ENCODE data around the gene TECPR1. TPM values are rescaled to one million over a fixed set of nuclear protein-coding genes. Genes with fewer than 3 reads are reported as not detected.

TECPR1 gene
- total and polyA plus RNA-seq, 2 experiments from 2014 or later, result 4.6 to 24.4 TPM

DNA sequence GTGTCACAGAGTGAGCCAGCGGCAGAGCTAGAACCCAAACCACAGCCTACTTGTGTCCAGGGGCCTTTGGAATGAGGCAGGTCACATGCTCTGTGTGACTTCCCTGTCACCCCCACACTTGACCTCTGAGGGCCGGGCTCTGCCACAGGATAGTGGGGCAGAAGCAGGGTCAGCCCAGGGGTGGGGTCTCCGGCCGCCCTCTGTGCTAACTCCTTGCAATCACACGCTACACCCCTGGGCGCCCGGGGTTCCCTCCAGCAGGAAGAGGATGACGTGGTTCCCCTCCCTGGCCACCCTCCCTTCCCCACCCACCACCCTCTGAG lies 19.8 kb downstream of the TECPR1 start (continued):
- TF ChIP-seq, protein P1, sequence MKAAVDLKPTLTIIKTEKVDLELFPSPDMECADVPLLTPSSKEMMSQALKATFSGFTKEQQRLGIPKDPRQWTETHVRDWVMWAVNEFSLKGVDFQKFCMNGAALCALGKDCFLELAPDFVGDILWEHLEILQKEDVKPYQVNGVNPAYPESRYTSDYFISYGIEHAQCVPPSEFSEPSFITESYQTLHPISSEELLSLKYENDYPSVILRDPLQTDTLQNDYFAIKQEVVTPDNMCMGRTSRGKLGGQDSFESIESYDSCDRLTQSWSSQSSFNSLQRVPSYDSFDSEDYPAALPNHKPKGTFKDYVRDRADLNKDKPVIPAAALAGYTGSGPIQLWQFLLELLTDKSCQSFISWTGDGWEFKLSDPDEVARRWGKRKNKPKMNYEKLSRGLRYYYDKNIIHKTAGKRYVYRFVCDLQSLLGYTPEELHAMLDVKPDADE (IDR thresholded peaks at IDR 0.05), result no peak
- TF ChIP-seq, protein P2, sequence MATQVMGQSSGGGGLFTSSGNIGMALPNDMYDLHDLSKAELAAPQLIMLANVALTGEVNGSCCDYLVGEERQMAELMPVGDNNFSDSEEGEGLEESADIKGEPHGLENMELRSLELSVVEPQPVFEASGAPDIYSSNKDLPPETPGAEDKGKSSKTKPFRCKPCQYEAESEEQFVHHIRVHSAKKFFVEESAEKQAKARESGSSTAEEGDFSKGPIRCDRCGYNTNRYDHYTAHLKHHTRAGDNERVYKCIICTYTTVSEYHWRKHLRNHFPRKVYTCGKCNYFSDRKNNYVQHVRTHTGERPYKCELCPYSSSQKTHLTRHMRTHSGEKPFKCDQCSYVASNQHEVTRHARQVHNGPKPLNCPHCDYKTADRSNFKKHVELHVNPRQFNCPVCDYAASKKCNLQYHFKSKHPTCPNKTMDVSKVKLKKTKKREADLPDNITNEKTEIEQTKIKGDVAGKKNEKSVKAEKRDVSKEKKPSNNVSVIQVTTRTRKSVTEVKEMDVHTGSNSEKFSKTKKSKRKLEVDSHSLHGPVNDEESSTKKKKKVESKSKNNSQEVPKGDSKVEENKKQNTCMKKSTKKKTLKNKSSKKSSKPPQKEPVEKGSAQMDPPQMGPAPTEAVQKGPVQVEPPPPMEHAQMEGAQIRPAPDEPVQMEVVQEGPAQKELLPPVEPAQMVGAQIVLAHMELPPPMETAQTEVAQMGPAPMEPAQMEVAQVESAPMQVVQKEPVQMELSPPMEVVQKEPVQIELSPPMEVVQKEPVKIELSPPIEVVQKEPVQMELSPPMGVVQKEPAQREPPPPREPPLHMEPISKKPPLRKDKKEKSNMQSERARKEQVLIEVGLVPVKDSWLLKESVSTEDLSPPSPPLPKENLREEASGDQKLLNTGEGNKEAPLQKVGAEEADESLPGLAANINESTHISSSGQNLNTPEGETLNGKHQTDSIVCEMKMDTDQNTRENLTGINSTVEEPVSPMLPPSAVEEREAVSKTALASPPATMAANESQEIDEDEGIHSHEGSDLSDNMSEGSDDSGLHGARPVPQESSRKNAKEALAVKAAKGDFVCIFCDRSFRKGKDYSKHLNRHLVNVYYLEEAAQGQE (IDR thresholded peaks at IDR 0.05; ENCODE audit: unreplicated experiment), result no peak
- TF ChIP-seq CREB1 (CRISPR knock-in tag; IDR thresholded peaks at IDR 0.05; ENCODE audit: low read depth) (no peak), STAT1 (IDR thresholded peaks at IDR 0.05; ENCODE audit: unreplicated experiment) (no peak)
- TF ChIP-seq, protein P3, sequence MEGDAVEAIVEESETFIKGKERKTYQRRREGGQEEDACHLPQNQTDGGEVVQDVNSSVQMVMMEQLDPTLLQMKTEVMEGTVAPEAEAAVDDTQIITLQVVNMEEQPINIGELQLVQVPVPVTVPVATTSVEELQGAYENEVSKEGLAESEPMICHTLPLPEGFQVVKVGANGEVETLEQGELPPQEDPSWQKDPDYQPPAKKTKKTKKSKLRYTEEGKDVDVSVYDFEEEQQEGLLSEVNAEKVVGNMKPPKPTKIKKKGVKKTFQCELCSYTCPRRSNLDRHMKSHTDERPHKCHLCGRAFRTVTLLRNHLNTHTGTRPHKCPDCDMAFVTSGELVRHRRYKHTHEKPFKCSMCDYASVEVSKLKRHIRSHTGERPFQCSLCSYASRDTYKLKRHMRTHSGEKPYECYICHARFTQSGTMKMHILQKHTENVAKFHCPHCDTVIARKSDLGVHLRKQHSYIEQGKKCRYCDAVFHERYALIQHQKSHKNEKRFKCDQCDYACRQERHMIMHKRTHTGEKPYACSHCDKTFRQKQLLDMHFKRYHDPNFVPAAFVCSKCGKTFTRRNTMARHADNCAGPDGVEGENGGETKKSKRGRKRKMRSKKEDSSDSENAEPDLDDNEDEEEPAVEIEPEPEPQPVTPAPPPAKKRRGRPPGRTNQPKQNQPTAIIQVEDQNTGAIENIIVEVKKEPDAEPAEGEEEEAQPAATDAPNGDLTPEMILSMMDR (conservative IDR thresholded peaks at IDR 0.05; ENCODE audit: low read depth in 2 of 2), result no peak

DNA sequence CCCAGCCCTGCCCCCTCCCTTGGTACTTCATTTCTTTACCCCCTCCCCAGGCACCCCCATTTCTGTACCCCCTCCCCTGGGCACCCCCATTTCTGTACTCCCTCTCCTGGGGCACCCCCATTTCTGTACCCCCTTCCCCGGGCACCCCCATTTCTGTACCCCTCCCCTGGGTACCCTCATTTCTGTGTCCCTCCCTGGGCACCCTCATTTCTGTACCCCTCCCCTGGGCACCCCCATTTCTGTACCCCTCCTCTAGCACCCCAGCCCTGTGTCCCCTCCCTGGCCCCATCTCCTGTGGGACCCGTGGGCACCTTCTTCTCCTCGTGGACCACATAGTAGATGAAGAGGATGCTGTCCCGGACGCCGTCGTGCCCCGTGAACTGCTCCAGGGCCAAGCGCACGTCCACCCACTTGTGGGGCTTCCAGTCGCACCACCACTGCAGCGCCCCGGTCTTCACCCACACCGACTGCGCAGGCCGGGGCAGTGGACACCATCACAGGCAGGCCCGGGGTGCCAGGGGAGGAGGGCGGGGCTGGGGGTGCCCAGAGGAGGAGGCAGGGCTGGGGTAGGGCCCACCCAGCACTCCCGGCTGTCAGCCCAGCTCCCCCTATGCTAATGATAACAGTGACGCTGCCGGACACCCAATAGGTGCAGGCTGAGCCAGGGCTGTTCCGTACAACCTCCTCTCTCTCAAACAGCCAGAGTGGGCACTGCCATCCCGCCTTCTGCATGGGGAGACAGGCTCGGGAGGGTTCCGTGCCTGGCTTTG lies 20.4 kb downstream of the TECPR1 start:
- H3K27ac Mint-ChIP-seq, result no peak overlapping the region
- Histone ChIP-seq H3K36me3 (ENCODE audit: insufficient read depth) (no peaks in the 10 kb centered on the region), H3K4me3 (no peak overlapping the region)
- no peak for TF ChIP-seq NANOG (IDR thresholded peaks at IDR 0.05; ENCODE audit: borderline replicate concordance)
- TF ChIP-seq, protein P2 (IDR thresholded peaks at IDR 0.05; ENCODE audit: unreplicated experiment), result no peak
- TF ChIP-seq STAT1 (IDR thresholded peaks at IDR 0.05; ENCODE audit: unreplicated experiment), result no peak
- TF ChIP-seq ZNF114 (CRISPR knock-in tag; IDR thresholded peaks at IDR 0.05), result no peak

More for the DNA sequence above, 20.4 kb downstream of the TECPR1 start:
- H2AFZ ChIP-seq, result no peak overlapping the region
- no peaks in the 10 kb centered on the region for H4K20me1 ChIP-seq (replicated peaks; ENCODE audit: insufficient read depth)
- Mint-ChIP-seq H3K4me3 (no peak overlapping the region), H3K36me3 (ENCODE audit: low read depth) (no peaks in the 10 kb centered on the region), H3K27me3 (ENCODE audit: insufficient read depth, low read depth, poor library complexity) (peaks cover 8% of the 10 kb centered on the region), H3K4me1 (no peaks in the 10 kb centered on the region), H3K9me3 (no peaks in the 10 kb centered on the region)
- no peak for ATAC-seq
- H3K4me1 ChIP-seq (ENCODE audit: insufficient read depth), result no peaks in the 10 kb centered on the region
- no peak overlapping the region for H3K4me2 ChIP-seq
- H3K79me2 ChIP-seq (replicated peaks; ENCODE audit: insufficient read depth), result no peaks in the 10 kb centered on the region
- H3K9me2 ChIP-seq (ENCODE audit: insufficient read depth), result no peaks in the 10 kb centered on the region
- H3F3A ChIP-seq (replicated peaks; ENCODE audit: low read depth), result no peaks in the 10 kb centered on the region
- no peaks in the 10 kb centered on the region for H3K27me3 ChIP-seq (ENCODE audit: insufficient read depth)
- H3K27ac ChIP-seq (ENCODE audit: low read depth), result no peak overlapping the region
- DNase-seq (ENCODE audit: low spot score), result no peak

All from GM23338 (cell line).